HG02840 (cell line): ENCODE data around the gene LYPD6.
"Not testable (repeated sequence)": the region's sequence is repeated elsewhere in the genome, so short reads cannot be mapped to it uniquely, and the experiment has no call there.

Source experiments
- ATAC-seq: cut with Tn5 transposase; IDR thresholded peaks from one replicate; pipeline ENCODE4 v1.9.1; 2021; ENCODE audit warnings: mild to moderate bottlenecking, moderate library complexity, moderate number of reproducible peaks; ENCODE audit not compliant: unreplicated experiment, low FRiP score

The LYPD6 gene, protein sequence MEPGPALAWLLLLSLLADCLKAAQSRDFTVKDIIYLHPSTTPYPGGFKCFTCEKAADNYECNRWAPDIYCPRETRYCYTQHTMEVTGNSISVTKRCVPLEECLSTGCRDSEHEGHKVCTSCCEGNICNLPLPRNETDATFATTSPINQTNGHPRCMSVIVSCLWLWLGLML

DNA sequence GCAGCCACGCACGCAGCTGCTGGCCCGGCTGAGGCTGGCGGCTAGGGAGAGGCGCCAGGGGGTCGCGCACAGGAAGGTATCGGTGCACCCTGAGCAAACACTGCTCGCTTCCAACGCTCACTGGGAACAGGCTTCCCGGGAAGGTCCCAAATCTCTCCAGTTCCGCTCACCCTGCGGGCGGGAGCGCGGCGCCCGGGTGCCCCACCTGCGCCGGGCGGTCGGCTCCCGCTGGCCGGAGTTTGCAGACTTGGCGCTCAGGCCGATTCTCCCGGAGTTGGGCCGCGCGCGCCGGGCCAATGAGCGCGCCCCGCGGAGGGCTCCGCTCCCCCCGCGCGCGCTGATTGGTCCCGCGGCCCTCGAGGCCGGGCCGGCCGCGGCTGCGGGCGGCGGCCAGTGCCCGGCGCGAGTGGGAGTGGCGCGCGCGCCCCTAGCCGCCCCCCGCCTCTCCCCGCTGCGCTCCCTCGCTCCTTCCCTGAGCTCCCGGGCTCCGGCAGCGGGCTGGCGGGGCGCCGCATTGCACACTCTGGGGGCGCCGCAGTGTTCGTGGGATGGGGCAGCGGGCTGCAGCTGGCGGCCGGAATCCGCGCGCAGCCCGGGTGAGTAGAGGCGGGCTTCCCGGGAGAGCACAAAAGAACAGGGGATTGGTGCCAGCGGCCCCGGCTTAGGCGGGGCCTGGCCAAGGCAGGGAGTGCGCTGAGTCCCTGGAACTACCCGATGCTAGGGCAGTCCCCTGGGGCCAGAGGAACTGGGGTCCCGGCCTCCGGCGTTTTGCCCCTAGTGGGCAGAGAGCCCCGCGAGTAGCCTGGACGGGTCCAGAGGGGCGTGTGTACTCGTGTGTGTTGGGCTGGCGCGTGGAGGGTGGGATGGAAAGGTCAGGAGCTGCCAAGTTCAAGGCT lies at the start of gene LYPD6:
LYPD6 (plus strand) TSS at position 461 of the 896 bp plus-strand sequence. CDS start 107,122 bp downstream, outside the sequence.
- no peak for ATAC-seq

DNA sequence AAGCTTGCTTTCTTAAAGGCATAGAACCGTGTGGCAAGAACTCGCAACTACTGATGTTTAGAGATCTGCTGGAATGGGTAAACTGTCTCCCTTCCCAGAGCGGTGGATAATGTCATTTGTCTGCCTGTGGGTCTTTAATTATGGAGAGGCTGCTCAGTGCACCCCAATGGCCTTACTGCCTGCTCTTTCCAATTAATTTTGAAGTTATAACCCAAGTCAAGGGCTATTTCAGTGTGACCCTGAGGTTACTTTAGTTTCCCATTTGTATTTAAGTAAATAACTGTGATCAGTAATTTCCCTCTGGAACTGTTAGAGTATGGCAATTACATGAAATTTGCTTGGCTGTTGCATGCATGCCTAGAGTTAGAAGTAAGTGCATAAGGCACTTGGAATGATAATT lies 48.9 kb upstream of the LYPD6 start:
- ATAC-seq = no peak

DNA sequence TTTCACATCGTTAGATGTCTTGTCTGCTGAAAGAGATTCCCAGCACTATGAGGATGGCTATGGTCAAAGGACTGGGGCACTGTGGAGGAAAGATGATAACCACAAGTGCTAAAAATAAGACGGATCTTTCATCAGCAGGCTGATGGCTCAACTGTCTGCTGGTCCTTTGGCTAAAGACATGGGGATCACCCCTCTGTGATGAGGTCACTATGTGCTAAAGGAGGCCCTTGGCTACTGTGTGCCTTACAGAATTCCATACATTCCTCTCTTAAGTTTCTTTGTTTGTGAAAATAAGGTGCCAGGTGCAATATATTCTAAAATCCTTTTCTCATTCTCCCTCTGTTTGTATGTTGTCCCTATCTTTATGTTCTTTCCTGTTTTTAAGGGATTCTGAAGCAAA lies 39.7 kb upstream of the LYPD6 start:
- no peak for ATAC-seq

DNA sequence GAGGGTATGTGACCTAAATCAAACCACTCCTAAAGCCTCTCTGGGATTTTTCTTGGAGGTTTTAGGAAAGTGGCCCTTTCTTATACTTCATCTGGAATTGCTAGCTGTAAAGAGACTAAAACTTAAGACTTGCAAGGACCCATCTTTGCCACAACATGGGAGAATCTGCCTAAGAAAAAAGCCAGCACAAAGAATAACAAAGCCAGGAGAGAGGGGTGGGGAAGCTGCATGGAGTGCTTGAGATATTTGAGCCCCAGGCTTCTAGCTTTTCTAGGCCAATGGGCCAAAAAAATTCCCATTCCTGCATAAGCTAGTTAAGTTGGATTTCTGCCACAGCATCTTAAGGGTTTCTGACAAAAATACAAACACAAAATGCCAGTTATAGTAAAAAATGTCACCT lies 38.5 kb upstream of the LYPD6 start:
- no peak for ATAC-seq

DNA sequence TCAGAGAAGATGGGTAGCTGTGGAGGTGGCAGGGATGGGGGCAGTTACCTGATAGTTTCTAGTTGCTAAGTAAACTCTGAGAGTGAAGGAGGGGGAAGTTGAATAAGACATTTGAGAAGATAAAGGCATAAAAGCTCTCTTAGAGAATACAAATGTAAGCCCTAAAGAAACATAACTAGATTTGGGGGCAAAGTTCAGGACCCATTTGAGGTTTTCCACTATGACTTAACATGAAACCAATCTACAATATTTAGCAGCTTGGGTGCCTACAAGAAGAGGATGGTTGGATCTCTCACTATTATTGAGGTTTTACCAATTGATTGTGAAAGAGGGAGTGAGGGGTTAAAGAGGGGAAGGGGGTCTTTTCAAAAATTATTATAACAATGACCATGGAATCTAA lies 34.4 kb upstream of the LYPD6 start:
- no peak for ATAC-seq

DNA sequence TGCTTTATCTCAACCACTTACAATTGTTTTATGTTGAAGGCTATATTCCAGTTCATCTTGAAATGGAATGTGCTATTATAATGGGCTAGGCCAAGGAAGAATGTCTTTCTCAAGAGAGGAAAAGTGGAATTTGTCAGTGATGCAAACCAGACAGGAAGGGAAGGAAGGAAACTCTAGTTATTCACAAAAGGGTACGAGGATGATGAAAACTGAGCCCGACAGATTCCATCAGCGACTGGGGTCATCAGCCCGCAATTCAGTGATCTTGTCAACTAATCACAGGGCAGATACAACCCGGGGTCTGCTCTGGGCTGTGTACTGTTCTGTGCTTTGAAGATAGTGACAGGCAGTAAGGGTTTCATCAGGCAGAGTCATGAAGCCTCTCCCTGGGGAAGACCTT lies 23.4 kb upstream of the LYPD6 start:
- ATAC-seq = no peak

DNA sequence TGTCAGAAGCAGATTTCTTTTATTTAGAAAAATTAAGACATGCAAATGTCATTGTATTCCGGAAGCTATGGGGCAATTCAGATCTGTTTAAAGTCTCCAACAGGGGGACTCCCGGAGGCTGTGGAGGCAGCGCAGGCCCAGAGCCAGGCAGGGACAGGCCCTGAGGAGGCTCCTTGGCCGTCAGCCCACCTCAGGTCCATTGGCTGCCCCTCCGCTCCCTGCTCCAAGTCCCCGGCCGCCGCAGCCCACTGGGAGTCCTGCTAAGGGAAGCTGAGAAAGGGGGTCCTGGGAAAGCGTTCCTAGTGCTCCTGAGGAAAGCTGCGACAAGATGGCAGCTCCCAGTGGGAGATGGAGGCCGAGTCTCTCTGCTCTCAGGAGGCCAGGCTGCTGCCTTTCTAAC lies 20.0 kb upstream of the LYPD6 start:
- no peak for ATAC-seq

DNA sequence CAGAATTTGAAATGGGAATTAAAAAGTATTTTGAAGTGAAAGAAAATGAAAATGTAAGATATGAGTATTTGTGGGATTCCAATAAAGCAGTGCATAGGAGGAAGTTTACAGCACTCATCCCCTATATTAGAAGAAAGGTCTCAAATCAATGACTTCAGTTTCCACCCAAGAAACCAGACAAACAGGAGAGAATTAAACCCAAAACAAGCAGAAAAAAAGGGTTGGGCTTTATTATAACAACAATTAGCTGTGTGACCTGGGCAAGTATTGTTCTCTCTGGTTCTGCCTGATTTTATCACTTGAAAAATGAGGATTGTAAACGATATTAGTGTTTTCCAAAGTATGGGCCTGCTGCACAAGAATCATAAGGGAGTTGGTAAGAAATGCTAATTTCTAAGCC lies 18.3 kb upstream of the LYPD6 start:
- ATAC-seq = no peak

DNA sequence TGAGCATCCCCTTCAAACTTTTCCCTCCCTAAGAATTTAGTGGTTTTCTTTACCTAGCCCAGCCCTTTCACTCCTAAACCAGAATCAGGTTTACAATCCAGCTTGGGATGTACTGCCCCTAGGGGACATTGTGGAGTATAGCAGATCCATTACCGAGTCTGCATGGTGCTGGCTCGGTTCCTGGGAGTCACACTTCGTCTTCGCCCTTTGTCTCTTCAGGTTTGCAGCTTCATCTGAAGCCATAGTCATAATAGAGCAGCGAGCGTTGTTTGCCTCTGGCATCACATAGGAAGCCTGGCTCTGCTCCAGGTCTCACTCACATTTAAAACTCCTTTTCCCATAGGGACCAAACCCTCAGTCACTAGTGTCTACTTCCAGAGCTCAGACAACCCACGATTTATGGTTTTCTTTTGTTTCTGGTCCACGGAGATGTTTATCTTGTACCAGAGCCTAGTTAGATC lies 16.8 kb upstream of the LYPD6 start:
- peak; percentile 90 for ATAC-seq

DNA sequence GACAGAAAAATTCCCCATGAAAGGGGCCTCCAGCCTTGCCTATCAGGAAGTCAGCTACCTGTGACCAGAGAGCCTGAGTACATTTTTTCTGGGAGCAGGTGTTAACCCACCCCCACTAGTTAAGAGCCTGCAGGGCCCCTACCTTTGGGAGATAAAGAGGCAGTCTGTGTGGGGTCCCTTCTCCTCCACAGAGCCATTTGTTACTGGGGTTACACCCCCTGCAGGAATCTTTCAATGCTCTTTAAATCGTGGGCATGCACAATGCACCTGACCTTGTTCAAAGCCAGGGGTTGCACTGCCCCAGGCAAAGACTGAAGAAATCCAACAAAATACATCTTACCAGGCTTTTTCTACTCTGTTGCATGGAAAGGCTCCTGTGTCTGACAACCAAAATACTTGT lies 15.7 kb upstream of the LYPD6 start:
- ATAC-seq = no peak

DNA sequence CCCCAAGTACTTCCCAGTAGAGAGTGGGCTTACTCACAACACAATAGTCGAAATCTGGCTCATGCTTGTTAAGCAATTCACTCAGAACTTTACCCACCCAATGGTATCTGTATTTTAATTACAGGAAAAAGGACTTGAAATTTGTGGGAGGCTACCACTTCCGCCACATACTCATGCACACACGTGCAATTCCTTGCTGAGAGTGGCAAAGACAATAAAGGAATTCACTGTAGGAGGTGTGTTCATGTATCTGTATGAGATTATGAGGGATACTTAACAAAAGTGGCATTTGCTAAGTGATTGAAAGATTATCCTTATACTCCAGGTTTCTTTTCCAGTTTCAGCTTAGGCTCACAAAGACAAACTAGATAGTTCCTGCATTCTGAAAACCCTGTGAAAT lies 14.9 kb upstream of the LYPD6 start:
- ATAC-seq = no peak

DNA sequence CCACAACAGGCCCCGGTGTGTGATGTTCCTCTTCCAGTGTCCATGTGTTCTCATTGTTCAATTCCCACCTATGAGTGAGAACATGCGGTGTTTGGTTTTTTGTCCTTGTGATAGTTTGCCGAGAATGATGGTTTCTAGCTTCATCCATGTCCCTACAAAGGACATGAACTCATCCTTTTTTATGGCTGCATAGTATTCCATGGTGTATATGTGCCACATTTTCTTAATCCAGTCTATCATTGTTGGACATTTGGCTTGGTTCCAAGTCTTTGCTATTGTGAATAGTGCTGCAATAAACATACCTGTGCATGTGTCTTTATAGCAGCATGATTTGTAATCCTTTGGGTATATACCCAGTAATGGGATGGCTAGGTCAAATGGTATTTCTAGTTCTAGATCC lies 11.8 kb upstream of the LYPD6 start:
- not testable (repeated sequence) for ATAC-seq

DNA sequence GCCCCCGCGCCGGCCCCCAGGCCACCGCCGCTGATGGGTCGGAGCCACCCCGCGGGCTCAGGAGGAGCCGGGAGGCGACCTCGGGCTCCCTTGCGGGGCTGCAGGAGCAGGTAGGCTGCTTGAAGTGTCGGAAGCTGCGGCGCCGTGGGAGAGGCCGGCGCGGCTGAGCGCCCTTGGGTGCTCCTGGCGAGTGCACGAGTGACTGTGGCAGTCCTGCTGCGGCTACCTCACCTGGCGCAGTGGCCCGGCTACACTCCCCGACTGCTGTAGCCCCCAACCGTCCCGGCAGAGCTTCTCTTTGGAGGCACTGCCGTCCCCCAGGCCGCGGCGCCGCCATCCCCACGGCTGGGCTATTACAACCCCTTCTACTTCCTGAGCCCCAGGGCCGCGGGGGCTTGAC lies 10.0 kb upstream of the LYPD6 start:
- no peak for ATAC-seq

DNA sequence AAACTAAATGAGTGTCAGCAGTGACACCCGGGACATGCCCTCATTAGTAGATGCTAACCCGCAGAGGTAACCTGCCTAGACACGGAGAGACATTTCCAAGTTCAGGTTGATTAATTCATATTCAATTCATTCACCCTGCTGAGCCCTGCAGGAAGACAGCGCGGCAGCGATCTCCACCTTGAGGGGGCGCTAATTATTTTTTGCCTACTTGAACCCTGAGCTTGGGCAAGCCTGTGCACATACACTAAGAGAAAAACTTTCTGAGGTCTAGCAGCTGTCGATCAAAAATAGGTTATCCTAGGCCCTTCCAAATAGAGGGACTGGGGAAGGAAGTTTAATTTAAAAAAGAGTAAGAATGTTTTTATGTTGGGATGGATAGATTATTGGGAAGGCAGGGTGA lies 1.3 kb upstream of the LYPD6 start:
- ATAC-seq = no peak

DNA sequence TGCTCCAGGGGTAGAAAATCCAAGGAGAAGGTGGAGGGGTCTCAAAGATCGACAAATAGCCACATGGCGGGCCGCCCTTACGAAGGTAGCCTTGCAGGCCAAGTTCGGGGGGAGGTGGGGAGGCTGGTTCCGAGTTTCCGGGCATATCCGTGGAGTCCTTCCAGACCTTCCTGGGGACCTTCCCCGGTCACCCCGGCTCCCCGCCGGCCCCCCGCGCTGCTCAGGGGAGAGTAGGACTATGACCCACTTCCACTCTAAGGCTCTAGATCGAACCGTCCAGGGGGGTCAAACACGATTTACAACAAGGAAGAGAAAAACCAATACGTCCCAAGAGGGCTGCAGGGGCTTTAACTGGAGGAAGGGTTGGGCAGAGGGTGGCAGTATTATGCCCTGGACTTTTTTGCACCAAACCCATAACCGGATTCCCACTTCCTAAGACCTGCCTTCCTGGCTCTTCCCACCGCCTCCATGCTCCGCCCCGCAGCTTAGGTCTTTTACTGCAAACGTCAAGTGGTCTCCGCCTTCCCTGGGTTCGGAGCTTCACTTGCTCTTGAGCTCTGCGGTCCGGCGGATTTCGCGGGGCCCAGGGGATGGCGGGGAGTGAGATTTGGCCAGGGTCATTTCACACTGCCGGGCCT lies 779 bp upstream of the LYPD6 start:
- ATAC-seq = no peak

DNA sequence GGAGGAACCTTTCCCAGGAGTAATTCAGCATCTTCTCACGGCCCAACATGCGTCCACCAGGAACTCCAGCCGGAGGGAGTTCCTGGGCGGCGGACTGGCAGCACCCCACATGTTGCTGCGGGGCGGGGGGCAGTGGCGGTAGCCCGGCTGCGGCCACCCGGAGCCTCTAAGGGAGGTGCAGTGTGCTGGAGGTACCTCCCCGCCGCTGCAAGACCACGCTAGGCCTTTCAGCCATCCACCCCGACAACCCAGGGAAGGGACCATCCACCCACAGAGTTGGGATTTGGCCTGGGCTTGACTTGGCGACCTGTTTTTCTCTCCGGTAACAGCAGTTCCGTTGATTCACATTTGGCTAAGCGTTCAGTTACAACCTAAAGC lies 625 bp downstream of the LYPD6 start:
- ATAC-seq = no peak

DNA sequence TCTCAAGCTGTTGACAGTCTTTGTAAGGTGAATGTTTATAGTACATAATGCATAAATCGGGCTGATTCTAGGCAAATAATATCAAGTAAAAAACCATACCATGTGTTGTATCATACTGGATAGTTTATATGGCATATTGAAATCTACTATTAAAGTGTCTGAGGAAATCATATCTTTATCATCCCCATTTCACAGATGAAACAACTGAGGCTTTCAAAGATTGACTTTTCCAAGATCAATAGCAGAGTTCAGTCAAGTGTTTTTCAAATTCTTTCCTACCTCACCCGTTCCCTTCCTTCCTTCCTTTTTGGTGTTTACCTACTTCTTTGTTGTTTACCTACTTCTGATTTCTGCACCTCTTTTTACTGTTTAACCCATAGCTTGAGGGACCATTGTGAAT lies 2.0 kb downstream of the LYPD6 start:
- no peak for ATAC-seq

DNA sequence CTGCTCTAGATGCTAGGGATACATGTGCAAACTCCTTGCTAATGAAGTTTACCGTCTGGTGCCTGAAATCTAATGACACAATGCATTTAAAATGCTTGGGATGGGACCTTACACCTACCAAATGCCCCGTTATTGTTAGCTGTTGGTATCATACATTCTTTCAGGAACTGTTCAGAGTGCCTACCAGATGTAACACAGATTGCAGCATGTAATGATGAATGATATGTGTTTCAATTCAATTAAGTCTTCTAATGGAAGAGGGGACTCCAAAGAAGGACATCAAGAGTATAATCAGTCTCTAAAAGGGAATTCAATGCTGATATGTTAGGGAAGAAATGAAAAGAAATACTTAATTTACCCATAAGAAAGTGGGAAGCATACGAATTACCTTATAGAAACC lies 3.2 kb downstream of the LYPD6 start:
- ATAC-seq = no peak

DNA sequence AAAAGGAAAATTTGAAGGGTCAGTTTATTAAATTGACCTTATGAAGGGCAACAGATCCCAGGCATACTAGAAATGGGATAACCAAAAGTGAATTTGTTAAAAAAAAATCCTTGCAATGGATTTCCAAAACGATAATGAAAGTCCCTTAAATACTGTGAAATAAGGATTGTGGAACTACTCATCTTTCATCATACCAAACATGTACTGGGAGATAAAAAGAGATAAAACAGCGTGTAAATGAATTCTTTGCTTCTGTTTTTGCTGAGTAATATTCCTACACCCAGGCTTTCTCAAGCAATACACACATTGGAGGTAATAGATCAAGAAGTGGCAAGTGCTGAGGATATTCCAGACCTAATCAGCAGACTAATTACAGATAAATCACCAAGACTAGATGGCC lies 3.8 kb downstream of the LYPD6 start:
- ATAC-seq = no peak

DNA sequence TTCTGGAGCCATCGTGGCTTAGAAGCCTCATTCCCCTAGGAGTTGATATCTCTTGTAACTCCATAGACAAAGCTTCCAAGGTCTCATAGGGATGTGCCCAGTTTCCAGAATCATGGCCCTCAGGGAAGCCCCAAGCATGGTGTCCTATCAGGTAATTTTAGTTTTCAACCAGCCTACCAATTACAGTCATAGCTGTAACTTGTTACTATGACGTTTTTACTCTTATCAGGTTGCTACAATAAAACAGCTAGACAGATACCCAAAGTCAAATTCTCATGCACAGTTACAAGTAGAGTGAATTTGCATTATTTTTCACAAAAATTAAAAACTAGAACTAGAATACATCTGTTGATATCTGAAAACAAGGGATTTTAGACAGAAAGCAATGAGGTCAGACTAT lies 8.9 kb downstream of the LYPD6 start:
- ATAC-seq = no peak

DNA sequence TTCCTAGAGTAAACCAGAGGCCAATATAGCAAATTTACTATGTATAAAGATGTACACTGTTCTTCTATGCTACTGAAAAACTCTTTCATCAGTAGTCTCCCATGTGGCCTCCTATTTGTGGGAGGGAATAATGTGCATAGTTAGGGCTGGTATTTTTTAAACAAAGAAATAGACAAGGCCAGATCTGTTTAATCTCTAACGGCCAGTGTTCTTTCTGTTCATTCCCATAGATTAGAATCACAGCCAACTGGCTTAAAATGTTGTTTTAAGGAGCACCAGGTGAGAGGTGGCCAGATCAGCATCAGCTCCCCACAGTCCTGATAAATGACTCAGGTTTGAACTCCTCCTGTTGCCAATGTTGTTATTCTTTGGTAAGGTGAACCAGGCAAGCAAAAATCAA lies 12.1 kb downstream of the LYPD6 start:
- ATAC-seq = no peak

DNA sequence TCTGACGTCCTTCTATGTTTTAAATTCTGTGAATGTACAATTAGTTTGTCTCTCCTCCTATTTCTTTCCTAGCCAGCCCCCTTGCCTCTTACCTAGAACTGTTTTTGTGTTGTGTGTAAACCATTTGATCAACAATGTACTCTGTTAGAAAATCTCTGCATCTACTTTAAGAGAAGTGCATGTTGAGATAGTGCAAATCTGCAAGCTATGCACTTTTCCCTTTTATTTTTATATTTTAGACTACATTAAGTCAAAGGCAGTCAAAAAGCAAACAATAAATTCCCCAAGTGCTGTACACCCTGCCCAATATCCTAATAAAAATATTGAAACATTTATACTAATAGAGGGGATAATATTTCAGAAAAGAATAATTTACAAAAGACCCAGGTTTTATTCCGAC lies 13.7 kb downstream of the LYPD6 start:
- no peak for ATAC-seq
